Tibial nerve (tissue), 4 donors: Measurements from ENCODE around the gene GPC6.

Experiments used
- CTCF ChIP-seq, 5 experiments: fragments of 200-600 bp in 3 of 5; fragments of 450-650 bp in 2 of 5; sonication (generic) in 3 of 5; IDR thresholded peaks; one replicate each; pipeline ENCODE4 v1.5.1; 2016 to 2019; ENCODE audit warnings: antibody characterized with exemption in 5 of 5, mild to moderate bottlenecking in 3 of 5, moderate library complexity in 2 of 5
- EP300 ChIP-seq, 2 donors: sonication (generic); formaldehyde crosslinking; IDR thresholded peaks; one replicate each; pipeline ENCODE4 v1.6.1; 2017; ENCODE audit warnings: antibody characterized with exemption in 2 of 2, mild to moderate bottlenecking in 1 of 2
- POLR2A ChIP-seq, 2 donors: fragments of 450-650 bp; IDR thresholded peaks; one replicate each; pipeline ENCODE4 v1.6.1; 2017; ENCODE audit warnings: antibody characterized with exemption in 2 of 2, mild to moderate bottlenecking in 2 of 2, moderate library complexity in 2 of 2

GRCh38 chr13:94178625-94179244, 952.1 kb downstream of the GPC6 start:
- TF ChIP-seq EP300 (IDR thresholded peaks at IDR 0.05) (no peak), CTCF (IDR thresholded peaks at IDR 0.05) (no peak), POLR2A (IDR thresholded peaks at IDR 0.05) (no peak)
